NCI-H510A (cell line): Measurements from ENCODE around the gene MS4A4A.
"Not testable (repeated sequence)": the region's sequence is repeated elsewhere in the genome, so short reads cannot be mapped to it uniquely, and the experiment has no call there.

Experiments
- DNase-seq: peaks from one replicate; lab custom pipeline; 2025; lab: John Stamatoyannopoulos, UW

Gene MS4A4A

GRCh38 chr11:60301884-60302283 lies 21.4 kb downstream of the MS4A4A start:
- DNase-seq, result not testable (repeated sequence)

GRCh38 chr11:60303661-60304060 lies 23.2 kb downstream of the MS4A4A start:
- no peak for DNase-seq

DNA sequence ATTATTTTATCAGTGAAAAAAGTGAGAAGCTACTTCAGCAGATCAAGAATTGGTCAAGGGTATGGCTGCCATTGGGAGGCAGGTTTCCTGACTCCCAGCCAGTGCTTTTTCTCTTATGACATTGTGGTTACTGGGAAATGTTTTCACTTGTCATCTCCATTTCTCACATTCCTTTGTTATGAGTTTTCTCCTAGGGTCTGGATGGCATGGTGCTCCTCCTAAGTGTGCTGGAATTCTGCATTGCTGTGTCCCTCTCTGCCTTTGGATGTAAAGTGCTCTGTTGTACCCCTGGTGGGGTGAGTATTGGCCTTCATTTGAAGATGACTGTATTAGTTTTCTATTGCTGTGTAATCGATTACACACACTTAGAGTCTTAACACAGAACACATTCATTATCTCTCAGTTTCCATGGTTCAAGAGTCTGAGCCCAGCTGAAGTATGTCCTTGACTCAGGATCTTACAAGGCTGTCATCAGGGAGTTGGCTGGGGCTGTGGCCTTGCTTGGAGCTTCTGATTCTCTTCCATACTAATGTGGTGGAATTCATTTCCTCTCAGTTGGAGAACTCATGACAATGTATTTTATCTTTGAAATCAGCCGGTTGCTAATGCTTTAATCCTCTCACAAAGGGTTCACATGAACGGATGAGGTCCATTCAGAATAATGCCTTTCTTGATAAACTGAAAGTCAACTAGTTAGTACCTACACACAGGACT lies 25.6 kb downstream of the MS4A4A start:
- no peak for DNase-seq

DNA sequence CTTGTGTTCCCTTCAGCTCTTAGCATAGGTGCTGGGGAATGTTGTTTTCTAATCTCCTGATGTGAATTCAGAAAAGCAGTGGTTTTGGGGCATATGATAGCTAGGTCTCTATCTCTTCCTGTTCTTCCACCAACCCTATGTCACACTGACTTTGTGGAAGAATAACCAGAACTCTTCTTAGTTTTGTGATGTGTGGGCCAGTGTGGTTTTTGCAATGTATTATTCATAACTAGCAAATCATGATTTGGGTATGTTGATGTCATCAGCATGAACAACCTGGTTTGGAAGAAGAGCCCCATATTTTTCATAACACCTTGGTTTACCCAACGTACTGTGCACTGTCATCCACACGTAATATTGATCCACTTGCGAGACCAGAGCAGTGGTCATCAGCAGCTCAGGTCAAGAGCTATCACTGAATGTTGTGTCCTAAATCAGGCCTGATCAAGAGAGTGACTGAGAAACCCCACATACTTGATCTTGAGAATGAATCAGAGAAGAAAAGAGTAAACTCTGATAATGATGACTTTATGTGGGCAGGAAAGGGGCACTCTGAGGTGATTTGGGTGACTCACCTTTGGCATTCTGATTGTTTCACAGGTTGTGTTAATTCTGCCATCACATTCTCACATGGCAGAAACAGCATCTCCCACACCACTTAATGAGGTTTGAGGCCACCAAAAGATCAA lies 27.2 kb downstream of the MS4A4A start:
- no peak for DNase-seq

DNA sequence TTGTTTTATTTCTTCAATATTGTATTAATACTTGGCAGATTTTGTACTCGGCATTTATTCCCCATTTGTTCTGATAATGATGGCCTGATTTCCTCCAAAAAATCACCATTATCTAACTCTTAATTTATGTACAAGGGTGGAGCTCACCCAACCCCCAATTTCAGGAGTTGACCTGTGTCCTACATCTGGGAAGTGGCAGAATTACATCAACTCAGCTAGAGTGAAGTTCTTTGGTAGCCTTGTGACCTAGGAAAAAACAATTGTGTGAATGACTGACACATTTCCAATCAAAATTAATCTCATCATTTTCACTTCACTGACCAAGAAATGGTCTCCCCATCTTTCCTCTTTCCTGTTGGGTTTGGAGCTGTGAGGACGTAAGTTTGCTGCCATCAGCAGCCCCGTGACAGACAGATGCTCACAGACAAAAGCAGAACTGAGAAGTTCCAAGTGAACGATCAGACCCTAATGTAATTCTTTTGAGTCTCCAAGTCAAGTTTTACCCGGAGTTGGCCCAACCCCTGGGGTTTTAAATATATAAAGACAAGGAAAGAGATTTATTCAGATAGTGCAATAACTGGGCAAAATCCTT lies 30.0 kb downstream of the MS4A4A start:
- DNase-seq, result no peak

DNA sequence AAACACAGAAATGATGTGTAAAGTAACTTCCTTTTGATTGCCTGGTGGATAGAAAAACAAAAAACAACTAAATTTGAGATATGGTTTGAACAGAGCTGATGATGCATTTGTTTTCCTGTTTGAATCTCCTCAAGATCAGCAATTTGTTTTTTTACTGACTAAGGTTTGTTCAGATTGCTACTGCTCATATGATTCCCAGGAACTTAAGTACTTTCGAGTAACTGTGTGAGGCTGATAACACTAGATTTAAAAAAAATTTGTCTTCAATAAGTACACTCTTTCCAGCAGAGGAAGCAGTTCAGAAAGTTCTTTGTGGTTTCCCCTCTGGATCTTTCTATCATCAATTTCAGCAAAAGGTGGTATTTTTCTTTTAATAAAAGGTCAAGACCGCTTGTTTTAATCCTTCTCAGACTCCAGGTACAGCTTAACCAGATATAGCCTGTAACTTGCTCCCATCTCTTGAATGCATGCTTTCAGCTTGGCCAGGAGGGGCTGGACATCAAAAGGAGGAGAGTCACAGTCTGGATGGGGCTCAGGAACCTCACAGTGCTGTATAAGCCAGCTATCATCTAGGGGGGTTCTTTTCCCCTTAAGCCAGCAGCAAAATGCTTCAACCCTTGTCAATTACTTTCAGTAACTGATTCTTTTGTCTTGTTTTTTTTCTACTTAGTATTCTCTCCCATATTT lies 34.3 kb downstream of the MS4A4A start:
- DNase-seq, result no peak

DNA sequence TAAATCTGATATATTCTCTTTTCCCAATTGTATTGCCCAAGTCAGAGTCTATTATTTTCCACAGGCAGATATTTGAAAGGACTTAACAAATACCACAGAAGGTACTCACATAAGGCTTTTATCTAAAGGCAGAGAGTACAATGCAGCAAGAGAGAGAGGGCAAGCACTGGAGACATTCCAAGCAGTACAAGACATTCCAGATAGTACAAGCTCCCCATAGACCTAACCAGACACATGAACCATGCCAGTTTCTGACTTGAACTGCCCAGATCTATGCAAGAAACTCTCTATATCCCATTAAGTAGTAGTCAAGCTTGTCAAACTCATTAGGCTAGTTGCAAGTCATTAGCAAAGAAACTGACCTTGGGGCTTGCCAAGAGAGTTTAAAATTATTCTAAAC lies 35.4 kb downstream of the MS4A4A start:
- no peak for DNase-seq

- no peak for DNase-seq
Measured at GRCh38 chr11:60316317-60316716, 35.9 kb downstream of the MS4A4A start.

- DNase-seq, result no peak
Measured at GRCh38 chr11:60318726-60319125, 38.3 kb downstream of the MS4A4A start.

DNA sequence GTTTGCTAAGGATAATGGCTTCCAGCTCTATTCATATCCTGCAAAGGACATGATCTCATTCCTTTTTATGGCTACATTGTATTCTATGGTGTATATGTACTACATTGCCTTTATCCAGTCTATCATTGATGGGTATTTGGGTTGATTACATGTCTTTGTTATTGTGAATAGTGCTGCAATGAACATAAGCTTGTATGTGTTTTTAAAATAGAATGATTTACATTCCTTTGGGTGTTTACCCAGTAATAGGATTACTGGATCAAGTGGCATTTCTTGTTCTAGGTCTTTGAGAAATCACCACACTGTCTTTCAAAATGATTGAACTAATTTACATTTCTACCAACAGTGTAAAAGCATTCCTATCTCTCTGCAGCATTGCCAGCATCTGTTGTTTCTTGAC lies 40.6 kb downstream of the MS4A4A start:
- no peak for DNase-seq

DNA sequence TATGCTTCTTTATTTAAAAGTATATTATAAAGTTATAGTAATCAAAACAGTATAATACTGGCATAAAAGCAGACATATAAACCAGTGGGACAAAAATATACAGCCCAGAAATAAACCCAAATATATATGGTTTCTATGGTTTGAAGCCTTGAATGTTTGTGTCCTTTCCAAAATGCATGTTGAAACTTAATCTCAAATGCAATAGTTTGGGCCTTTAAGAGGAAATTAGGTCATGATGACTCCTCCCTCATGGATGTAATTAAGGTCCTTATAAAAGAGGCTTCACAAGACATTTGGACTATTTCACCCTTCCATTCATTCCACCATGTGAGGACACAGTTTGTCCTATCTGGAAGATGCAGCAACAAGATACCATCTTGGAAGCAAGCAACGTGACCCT lies 46.5 kb downstream of the MS4A4A start, which contains the start of gene MS4A6E:
Gene MS4A6E, plus strand, starts transcription at position 301 of the 400 bp plus-strand sequence. CDS start 7,641 bp downstream, outside the sequence.
- DNase-seq, result no peak

DNA sequence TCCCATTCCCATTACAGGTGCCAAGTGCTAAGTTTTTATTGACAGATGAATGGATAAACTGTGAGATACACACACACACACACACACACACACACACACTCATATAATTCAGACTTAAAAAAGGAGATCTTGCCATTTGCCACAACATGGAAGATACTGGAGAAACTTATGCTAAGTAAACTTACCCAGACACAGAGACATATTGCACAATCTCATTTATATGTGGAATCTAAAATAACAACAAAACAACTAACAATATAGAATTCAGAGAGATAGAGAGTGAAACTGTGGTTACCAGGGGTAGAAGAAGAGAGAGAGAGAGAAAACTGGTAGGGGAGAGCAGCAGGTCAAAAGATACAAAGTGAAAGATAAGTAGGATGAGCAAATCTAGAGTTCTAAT lies 48.0 kb downstream of the MS4A4A start:
- no peak for DNase-seq

GRCh38 chr11:60332846-60333245 lies 52.4 kb downstream of the MS4A4A start:
- no peak for DNase-seq

GRCh38 chr11:60334005-60334620 lies 53.6 kb downstream of the MS4A4A start:
- DNase-seq, result no peak

- DNase-seq, result no peak
Measured at GRCh38 chr11:60336767-60337391, 56.4 kb downstream of the MS4A4A start.

DNA sequence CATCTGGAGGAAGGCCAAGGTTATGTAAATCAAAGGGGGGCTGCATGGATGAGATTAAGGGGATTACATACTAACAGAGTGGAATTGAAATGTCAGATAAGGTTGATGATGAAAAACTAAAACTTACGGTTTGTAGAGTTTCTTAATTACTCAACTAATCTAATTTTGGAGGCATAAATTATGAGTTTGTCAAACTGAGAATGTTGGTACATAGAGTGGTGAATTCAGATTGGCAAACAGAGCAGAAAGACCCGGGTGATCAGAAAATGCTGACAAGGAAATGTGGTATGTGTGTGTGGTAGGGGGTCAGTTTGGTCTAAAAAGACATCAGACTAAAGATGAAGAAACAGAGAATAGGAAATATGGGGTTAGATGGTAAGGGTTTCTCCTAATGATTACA lies 57.6 kb downstream of the MS4A4A start:
- no peak for DNase-seq

- DNase-seq, result no peak
Measured at GRCh38 chr11:60339356-60339755, 58.9 kb downstream of the MS4A4A start.

GRCh38 chr11:60343094-60343704 lies 62.7 kb downstream of the MS4A4A start:
- no peak for DNase-seq

DNA sequence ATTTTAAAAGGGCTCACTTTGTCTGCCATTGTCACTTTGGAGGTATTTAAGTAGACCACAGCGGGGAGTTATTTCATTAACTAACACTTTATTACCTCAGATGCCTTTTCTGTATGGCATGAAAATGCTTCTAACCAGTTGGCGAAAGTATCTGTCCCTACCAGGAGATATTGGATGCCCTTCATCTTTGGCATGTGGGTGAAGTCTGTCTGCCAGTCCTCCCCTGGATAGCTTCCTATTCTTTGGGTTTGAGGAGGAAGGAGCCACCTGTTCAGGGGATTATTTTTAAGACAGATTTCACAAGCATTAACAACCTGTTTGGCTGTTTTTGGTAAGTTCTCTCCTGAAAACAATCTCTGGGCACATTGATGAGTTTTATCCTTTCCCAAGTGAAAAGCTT lies 63.7 kb downstream of the MS4A4A start:
- DNase-seq, result no peak

DNA sequence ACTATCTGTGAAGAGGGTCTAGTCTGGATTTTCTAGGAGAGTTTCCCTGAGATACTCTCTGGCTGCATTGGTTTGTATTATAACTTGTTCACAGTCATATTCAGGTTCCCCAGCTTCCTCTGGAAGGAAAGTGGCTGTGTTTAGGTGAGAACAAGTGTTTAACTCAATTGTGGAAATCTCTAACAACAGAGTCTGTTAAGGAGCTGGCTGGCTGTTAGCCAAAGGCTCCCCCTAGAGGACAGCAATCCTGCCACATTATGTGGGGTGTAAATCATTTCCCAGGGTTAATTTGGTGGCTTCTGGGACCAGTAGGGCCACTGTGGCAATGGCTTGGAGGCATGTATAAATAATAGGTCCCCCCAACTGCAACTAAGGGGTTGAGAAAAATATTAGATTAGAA lies 65.0 kb downstream of the MS4A4A start:
- DNase-seq, result no peak

- no peak for DNase-seq
Measured at GRCh38 chr11:60347084-60347797, 66.8 kb downstream of the MS4A4A start.
